T-helper 1 cell treated with Interleukin-12 subunit alpha and Interleukin-12 subunit beta and Interleukin-4 antibody, amounts not matched to agents 30 ng/mL and 1 ng/mL, for 36 hours (primary cell): Measurements from ENCODE around the gene ANKRD9. TPM values are rescaled to one million over a fixed set of nuclear protein-coding genes. Genes with fewer than 3 reads are reported as not detected.

Source experiments
- intact Hi-C: fragments of 100-400 bp; cut with micrococcal nuclease; formaldehyde crosslinking; loops from one replicate; pipeline ENCODE4 v1.15.1; 2024
- total RNA-seq: library from RNA; stranded (reverse); gene quantifications from 2 replicates; pipeline ENCODE4 v1.2.3, GENCODE V29; 2022

Gene ANKRD9
- total RNA-seq, 1 donor from 2014 or later: 5.5 TPM

GRCh38 chr14:102538602-102539543 lies 29.3 kb upstream of the ANKRD9 start:
- intact Hi-C loops: no loop called here

- intact Hi-C loops: no loop called here
Observed at GRCh38 chr14:102537981-102538601, 28.5 kb upstream of the ANKRD9 start.

GRCh38 chr14:102532204-102532658 lies 22.7 kb upstream of the ANKRD9 start:
- intact Hi-C loops: no loop called here

- intact Hi-C loops: no loop called here
Observed at GRCh38 chr14:102530828-102531478, 21.4 kb upstream of the ANKRD9 start.

- intact Hi-C loops: loop anchor here (10.0 kb wide), 1 partner anchor 246 kb away; the partner anchor contains the start of gene TRAF3
Observed at GRCh38 chr14:102528431-102529170, 19.0 kb upstream of the ANKRD9 start.

- intact Hi-C loops: loop anchor here (1.0 to 10.0 kb wide), 6 partner anchors 29 to 249 kb away; partner anchors contain the start of genes RCOR1 and TRAF3
Observed at GRCh38 chr14:102525929-102526497, 16.4 kb upstream of the ANKRD9 start.

- intact Hi-C loops: loop anchor here (1.0 to 10.0 kb wide), 6 partner anchors 30 to 249 kb away; partner anchors contain the start of genes RCOR1 and TRAF3
Observed at GRCh38 chr14:102525219-102525928, 15.8 kb upstream of the ANKRD9 start.

GRCh38 chr14:102524451-102525218 lies 15.1 kb upstream of the ANKRD9 start:
- intact Hi-C loops: loop anchor here (1.0 to 10.0 kb wide), 8 partner anchors 8 to 250 kb away; partner anchors contain the start of genes ANKRD9, RCOR1 and TRAF3

- intact Hi-C loops: loop anchor here (1.0 to 10.0 kb wide), 6 partner anchors 8 to 251 kb away; partner anchors contain the start of genes ANKRD9 and TRAF3
Observed at GRCh38 chr14:102523569-102524450, 14.2 kb upstream of the ANKRD9 start.

GRCh38 chr14:102523200-102523568 lies 13.6 kb upstream of the ANKRD9 start:
- intact Hi-C loops: loop anchor here (10.0 kb wide), 1 partner anchor 252 kb away; the partner anchor contains the start of gene TRAF3

- intact Hi-C loops: loop anchor here (10.0 kb wide), 2 partner anchors 255 to 435 kb away; partner anchors contain the start of genes HSP90AA1 and TRAF3
Observed at GRCh38 chr14:102519709-102520108, 10.1 kb upstream of the ANKRD9 start.

GRCh38 chr14:102518063-102518648 lies 8.6 kb upstream of the ANKRD9 start:
- intact Hi-C loops: loop anchor here (10.0 kb wide), 1 partner anchor 433 kb away; the partner anchor contains the start of gene HSP90AA1

GRCh38 chr14:102517392-102518062 lies 8.0 kb upstream of the ANKRD9 start:
- intact Hi-C loops: loop anchor here (2.0 to 10.0 kb wide), 3 partner anchors 197 to 557 kb away; partner anchors contain the start of gene HSP90AA1

GRCh38 chr14:102516531-102517391 lies 7.2 kb upstream of the ANKRD9 start:
- intact Hi-C loops: loop anchor here (1.0 to 10.0 kb wide), 6 partner anchors 8 to 556 kb away; partner anchors contain the start of gene HSP90AA1

GRCh38 chr14:102514987-102515733 lies 5.6 kb upstream of the ANKRD9 start:
- intact Hi-C loops: loop anchor here (5.0 to 10.0 kb wide), 2 partner anchors 378 to 430 kb away; partner anchors contain the start of genes HSP90AA1 and WDR20
